22Rv1 (cell line): Measurements from ENCODE around the gene SNX21.

ENCODE experiments used
- H3K27ac ChIP-seq: fragments of 450-650 bp; 2 replicates; pipeline ENCODE4 v1.5.1; 2017
- CTCF ChIP-seq: fragments of 450-650 bp; IDR thresholded peaks from 2 replicates; pipeline ENCODE4 v1.5.1; 2017; ENCODE audit warnings: mild to moderate bottlenecking
- ZFX ChIP-seq: fragments of 450-650 bp; IDR thresholded peaks from 2 replicates; pipeline ENCODE4 v1.6.1; 2017; ENCODE audit warnings: antibody characterized with exemption, borderline replicate concordance

Gene SNX21

DNA sequence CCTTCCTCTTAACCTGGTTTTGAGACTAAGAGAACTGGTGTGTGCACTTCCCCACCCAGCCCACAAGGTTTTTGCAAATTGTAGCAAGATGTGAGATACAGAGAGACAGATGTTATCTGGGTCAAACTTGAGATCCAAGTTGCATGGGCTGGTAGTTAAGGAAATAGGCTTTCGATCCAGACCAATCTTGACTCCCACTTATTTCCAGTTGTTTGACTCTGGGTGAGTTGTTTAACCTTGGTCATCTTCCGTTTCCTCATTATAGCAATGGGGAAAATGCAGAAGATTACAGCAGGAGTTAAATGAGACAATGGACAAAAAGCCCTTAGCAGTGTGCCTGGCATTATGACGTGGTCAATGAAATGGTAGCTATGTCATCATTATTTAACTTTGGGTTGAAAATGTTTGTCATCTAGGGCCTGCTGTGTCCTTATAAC, 1.7 kb downstream of the SNX21 start:
- TF ChIP-seq ZFX (no peak), CTCF (no peak)
- H3K27ac ChIP-seq = no peak overlapping the region

GRCh38 chr20:45835825-45836224, 2.2 kb downstream of the SNX21 start:
- H3K27ac ChIP-seq = no peak overlapping the region

GRCh38 chr20:45836841-45837240, 3.2 kb downstream of the SNX21 start:
- no peak for TF ChIP-seq CTCF
- TF ChIP-seq ZFX = no peak
- H3K27ac ChIP-seq = no peak overlapping the region

More at GRCh38 chr20:45835825-45836224, 2.2 kb downstream of the SNX21 start:
- TF ChIP-seq ZFX (no peak), CTCF (no peak)

GRCh38 chr20:45840700-45841198, 7.2 kb downstream of the SNX21 start:
- no peak for TF ChIP-seq CTCF
- no peak for TF ChIP-seq ZFX
- H3K27ac ChIP-seq = no peak overlapping the region

DNA sequence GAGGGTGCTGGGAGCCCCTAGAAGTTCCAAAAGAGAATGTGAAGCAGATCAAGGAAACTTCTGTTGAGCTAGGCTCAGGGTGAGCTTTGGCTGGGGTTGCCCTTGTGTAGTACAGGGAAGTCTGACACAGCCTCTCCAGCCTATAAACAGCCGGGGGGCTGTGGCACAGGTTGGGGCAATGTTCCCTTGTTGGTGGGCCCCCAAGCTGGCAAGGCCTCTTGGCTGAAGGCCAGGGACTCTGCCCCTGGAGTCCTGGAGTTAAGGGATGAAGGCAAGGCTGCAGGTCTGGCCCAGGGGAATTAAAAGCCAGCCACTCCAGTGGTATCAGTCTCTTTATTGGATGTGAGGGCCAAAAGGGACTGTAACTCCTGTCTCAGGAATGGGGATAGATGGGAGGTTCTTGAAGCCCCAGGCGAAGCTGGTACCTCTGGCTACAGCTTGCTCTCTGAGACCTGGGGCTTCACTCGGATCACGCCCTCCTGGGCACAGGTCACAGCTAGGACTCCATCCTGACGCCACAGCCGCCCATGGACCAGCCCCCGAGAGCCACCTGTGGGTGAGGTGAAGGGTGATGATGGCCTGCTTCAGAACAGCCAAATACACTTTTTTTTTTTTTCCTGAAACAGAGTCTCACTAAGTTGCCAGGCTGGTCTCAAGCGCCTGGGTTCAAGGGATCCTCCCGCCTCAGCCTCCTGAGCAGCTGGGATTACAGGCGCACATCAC, 8.0 kb downstream of the SNX21 start:
- H3K27ac ChIP-seq = no peak overlapping the region
- TF ChIP-seq CTCF (no peak), ZFX (no peak)

DNA sequence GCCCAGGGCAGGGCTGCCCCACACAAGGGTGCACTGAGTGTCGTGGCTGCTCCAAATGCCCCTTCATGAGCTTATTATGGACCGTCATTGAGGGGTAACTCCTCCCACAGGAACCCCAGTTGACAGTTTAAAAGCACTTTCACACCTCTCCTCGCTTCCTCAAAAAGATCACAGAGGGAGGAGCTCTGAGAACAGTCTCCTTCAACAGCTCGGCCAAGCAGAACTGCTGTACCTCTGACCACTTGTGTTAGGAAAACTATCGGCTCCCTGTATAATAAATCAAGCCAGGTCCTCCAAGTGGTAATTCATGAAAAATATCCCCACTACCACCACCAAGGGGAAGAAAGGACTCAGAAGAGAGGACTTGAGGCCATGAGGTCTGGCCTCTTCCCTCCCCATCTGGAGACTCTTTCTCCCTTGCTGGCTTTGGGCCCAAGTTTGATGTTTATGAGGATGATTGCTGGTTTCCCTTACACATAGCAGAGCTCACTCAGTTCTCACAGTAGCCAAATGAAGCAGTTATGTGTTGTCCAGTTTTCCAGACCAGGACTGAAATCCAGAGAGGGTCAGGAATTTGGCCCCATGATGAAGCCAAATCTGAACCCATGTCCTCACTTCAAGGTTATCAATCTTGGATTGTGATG, 8.7 kb downstream of the SNX21 start:
- no peak overlapping the region for H3K27ac ChIP-seq
- TF ChIP-seq ZFX (no peak), CTCF (no peak)

DNA sequence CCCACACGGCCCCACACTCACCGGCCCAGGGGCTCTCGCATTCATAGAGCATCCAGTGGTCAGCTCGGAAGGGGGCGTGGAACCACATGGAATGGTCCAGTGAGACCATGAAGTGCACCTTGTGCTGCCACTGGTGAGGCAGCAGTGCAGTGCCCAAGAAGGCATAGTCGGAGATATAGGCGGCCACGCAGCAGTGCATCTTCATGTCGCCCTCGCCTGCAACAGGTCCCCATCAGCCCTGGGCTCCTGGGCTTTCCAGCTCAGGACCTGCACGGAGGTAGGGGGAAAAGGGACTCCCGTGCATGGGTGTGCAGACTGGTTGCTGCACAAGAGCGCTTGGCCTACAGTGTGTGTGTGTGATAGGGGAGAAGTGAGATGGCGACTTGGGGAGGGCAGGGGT, 9.9 kb downstream of the SNX21 start:
- no peak overlapping the region for H3K27ac ChIP-seq
- no peak for TF ChIP-seq CTCF
- TF ChIP-seq ZFX = no peak
